Ovary (tissue), 9 donors: ENCODE measurements around the gene LIX1. TPM values are rescaled to one million over a fixed set of nuclear protein-coding genes. Genes with fewer than 3 reads are reported as not detected.

ENCODE experiments used
- DNase-seq, 5 donors: peaks; one replicate each; pipeline ENCODE4 v3.0.0-alpha.2; 2019 to 2020
- H3K27ac ChIP-seq, 2 donors: fragments of 200-600 bp; one replicate each; pipeline versions ENCODE4 v1.5.1 to v1.8.0; 2019 to 2022
- H3K27me3 ChIP-seq: fragments of 200-600 bp; one replicate; pipeline ENCODE4 v1.8.0; 2022
- H3K36me3 ChIP-seq: fragments of 200-600 bp; sonication (generic); one replicate; pipeline ENCODE4 v1.5.1; 2019
- H3K4me1 ChIP-seq: one replicate; pipeline ENCODE4 v1.8.1; 2013; ENCODE audit warnings: mild to moderate bottlenecking, moderate library complexity; ENCODE audit not compliant: insufficient read depth
- H3K4me3 ChIP-seq: fragments of 200-600 bp; sonication (generic); one replicate; pipeline ENCODE4 v1.5.1; 2017
- H3K9me3 ChIP-seq, 2 donors: fragments of 200-600 bp in 1 of 2; sonication (generic) in 1 of 2; one replicate each; pipeline versions ENCODE4 v1.5.1 to v1.8.1; 2013 to 2019; ENCODE audit warnings: mild to moderate bottlenecking in 1 of 2, moderate library complexity in 1 of 2
- CTCF ChIP-seq, 3 donors: fragments of 450-650 bp in 2 of 3; fragments of 200-600 bp in 1 of 3; IDR thresholded peaks; one replicate each; pipeline versions ENCODE4 v1.5.1 to v1.8.0; 2016 to 2022; ENCODE audit warnings: antibody characterized with exemption in 3 of 3, mild to moderate bottlenecking in 1 of 3
- EP300 ChIP-seq: sonication (generic); formaldehyde crosslinking; IDR thresholded peaks from one replicate; pipeline ENCODE4 v1.6.1; 2017; ENCODE audit warnings: antibody characterized with exemption
- POLR2A ChIP-seq: fragments of 450-650 bp; IDR thresholded peaks from one replicate; pipeline ENCODE4 v1.6.1; 2017; ENCODE audit warnings: antibody characterized with exemption, mild to moderate bottlenecking, moderate library complexity
- WGBS, 3 donors: extraction: QIAGEN DNeasy Blood & Tissue Kit in 1 of 3; methylation state at CpG; one replicate each; pipeline versions ENCODE4 v1.1.5 to v1.1.7; 2013 to 2017; 5-methylcytosine and 5-hydroxymethylcytosine counted together
- intact Hi-C, 4 donors: fragments of 100-400 bp; cut with DNase I; formaldehyde crosslinking; loops; one replicate each; pipeline versions ENCODE4 v1.11.0 to v1.15.1; 2022 to 2023
- polyA plus RNA-seq, 2 donors: library from polyadenylated mRNA; stranded (reverse); fragments of 200-250 nt in 1 of 2; fragments of 350-450 nt in 1 of 2; fragmentation: Illumina TruSeq in 1 of 2; extraction: RNeasy Lipid Tissue Mini Kit (QIAGEN cat#74804) in 1 of 2; gene quantifications; one replicate each; pipeline ENCODE4 v1.2.3, GENCODE V29; 2013 to 2014
- total RNA-seq, 7 donors: library from RNA; depleted of rRNA in 2 of 7; stranded (reverse); fragments of >200 nt in 2 of 7; fragmentation: NEBNext Ultra II Directional in 3 of 7; extraction: Animal tissue kit (Norgen Biotek cat#: 25700) in 3 of 7; gene quantifications; one replicate each; pipeline versions ENCODE4 v1.1.0 to v1.2.4, GENCODE V29; 2016 to 2023
- donor health status: DM: no; HTN: no; CAD: no; lungs with moderate emphysema.
- donor health status: DM: no; HTN: no; CAD: no.
- donor health status: Bipolar disorder and iron deficiency.
- donor health status: DM: yes; HTN: yes; CAD: no.
- donor health status: DM: no; HTN: no; CAD: no.
- donor health status: DM: yes; HTN: yes; CAD: no.

The LIX1 gene
- total and polyA plus RNA-seq, 9 donors, result 0.12 to 0.20 TPM; not detected in 7

- Histone ChIP-seq H3K4me3 (no peak overlapping the region), H3K9me3 (no peaks in the 10 kb centered on the region), H3K4me1 (no peaks in the 10 kb centered on the region), H3K27ac (no peak overlapping the region), H3K27me3 (no peaks in the 10 kb centered on the region), H3K36me3 (no peaks in the 10 kb centered on the region)
- TF ChIP-seq EP300 (no peak), CTCF (IDR thresholded peaks at IDR 0.05) (no peak), POLR2A (no peak)
- intact Hi-C loops, result loop anchor here in 3 of 4 donors (5.0 to 10.0 kb wide), 5 partner anchors 298 to 1520 kb away; partner anchors contain the start of gene RFESD (in 1 of the 3)
- DNase-seq, result no peak
These were observed 22.4 kb upstream of the LIX1 start for GRCh38 chr5:97164846-97165245.

- TF ChIP-seq EP300, result no peak
- no peak for TF ChIP-seq CTCF (IDR thresholded peaks at IDR 0.05)
- TF ChIP-seq POLR2A, result no peak
- no peaks in the 10 kb centered on the region for H3K9me3 ChIP-seq
- H3K27ac ChIP-seq, result no peak overlapping the region
- intact Hi-C loops, result loop anchor here in 3 of 4 donors (2.0 to 10.0 kb wide), 6 partner anchors 297 to 1519 kb away; partner anchors contain the start of gene RFESD (in 1 of the 3)
- no peaks in the 10 kb centered on the region for H3K27me3 ChIP-seq
- H3K4me3 ChIP-seq, result no peak overlapping the region
- H3K36me3 ChIP-seq, result no peaks in the 10 kb centered on the region
- no peaks in the 10 kb centered on the region for H3K4me1 ChIP-seq
- 90 to 95% (median 92%) methylated on average over 5 of the region's 5 CpGs for WGBS, 3 donors
- no peak for DNase-seq
These were observed 21.4 kb upstream of the LIX1 start for GRCh38 chr5:97163790-97164285.

- Histone ChIP-seq H3K36me3 (no peaks in the 10 kb centered on the region), H3K27ac (no peak overlapping the region), H3K27me3 (no peaks in the 10 kb centered on the region), H3K4me3 (no peak overlapping the region), H3K4me1 (no peaks in the 10 kb centered on the region), H3K9me3 (no peaks in the 10 kb centered on the region)
- peak; percentile 25 to 31 (median 27) for TF ChIP-seq CTCF (IDR thresholded peaks at IDR 0.05)
- TF ChIP-seq POLR2A, result no peak
- intact Hi-C loops, result loop anchor here in 3 of 4 donors (2.0 to 10.0 kb wide), 6 partner anchors 296 to 1519 kb away; partner anchors contain the start of gene RFESD (in 1 of the 3)
- DNase-seq, result no peak
These were observed 21.0 kb upstream of the LIX1 start for GRCh38 chr5:97163360-97163764.

- H3K27ac ChIP-seq, result no peak overlapping the region
- H3K9me3 ChIP-seq, result no peaks in the 10 kb centered on the region
- intact Hi-C loops, result loop anchor here in 3 of 4 donors (2.0 to 10.0 kb wide), 6 partner anchors 295 to 1517 kb away; partner anchors contain the start of gene RFESD (in 1 of the 3)
- 21 to 23% (median 22%) methylated on average over 4 of the region's 4 CpGs for WGBS, 3 donors
- H3K4me1 ChIP-seq, result no peaks in the 10 kb centered on the region
- peak in 4 of 5 donors; percentile 31 to 73 (median 44) for DNase-seq
- H3K27me3 ChIP-seq, result no peaks in the 10 kb centered on the region
- TF ChIP-seq CTCF (IDR thresholded peaks at IDR 0.05), result peak; percentile 68 to 78 (median 71)
- TF ChIP-seq POLR2A, result no peak
- no peak overlapping the region for H3K4me3 ChIP-seq
- no peaks in the 10 kb centered on the region for H3K36me3 ChIP-seq
These were observed 19.6 kb upstream of the LIX1 start for GRCh38 chr5:97162045-97162444.
